Retinal pigment epithelial cell (primary cell): ENCODE measurements around the gene LPCAT1.

Source experiments
- DNase-seq: peaks from one replicate; pipeline ENCODE4 v3.0.0-alpha.2; 2010; ENCODE audit warnings: low read depth
- H3K4me3 ChIP-seq: 2 replicates; pipeline ENCODE4 v1.5.1; 2011; ENCODE audit warnings: mild to moderate bottlenecking, low read length, control low read depth, moderate library complexity
- CTCF ChIP-seq: conservative IDR thresholded peaks from 2 replicates; pipeline ENCODE4 v1.5.1; 2011; ENCODE audit warnings: low read depth, low read length, control low read depth, inconsistent platforms

The LPCAT1 gene

DNA sequence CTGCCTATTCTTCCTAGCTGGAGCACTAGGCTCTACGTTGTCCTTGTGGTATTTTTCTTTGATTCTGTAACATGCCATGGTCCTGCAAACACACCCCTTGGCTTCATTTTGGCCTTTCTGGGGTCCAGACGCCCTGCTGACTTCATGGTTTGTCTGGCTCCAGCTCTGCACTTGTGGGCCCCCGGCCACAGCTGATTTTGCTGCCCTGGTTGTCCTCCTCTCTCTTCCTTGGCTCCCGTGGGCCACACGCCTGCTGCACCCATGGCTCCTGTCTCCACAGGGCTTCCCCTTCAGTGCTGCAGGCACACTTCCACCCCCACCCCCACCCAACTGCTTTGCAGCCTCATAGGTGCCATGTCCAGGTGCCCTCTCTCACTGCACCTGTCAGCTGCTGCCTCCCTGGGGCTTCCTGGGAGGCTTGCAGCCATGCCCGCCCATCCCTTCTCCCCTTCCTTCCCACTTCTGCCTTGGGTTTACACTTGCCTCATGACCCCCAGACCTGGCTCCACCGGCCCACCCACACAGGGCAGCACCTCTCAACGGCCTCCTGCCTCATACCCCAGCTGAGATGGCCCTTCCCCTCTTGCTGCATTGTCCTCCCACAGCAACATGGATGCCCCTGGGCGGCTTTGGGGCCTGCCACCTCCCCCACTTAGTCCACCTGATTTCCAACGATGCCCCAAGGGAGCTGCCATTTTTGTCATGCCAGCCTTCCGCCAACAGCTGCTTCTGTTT lies 104.1 kb downstream of the LPCAT1 start:
- H3K4me3 ChIP-seq = no peak overlapping the region
- no peak for TF ChIP-seq CTCF
- no peak for DNase-seq

- no peak for DNase-seq
- TF ChIP-seq CTCF = no peak
- no peak overlapping the region for H3K4me3 ChIP-seq
These were observed 104.9 kb downstream of the LPCAT1 start for GRCh38 chr5:1418921-1419280.

DNA sequence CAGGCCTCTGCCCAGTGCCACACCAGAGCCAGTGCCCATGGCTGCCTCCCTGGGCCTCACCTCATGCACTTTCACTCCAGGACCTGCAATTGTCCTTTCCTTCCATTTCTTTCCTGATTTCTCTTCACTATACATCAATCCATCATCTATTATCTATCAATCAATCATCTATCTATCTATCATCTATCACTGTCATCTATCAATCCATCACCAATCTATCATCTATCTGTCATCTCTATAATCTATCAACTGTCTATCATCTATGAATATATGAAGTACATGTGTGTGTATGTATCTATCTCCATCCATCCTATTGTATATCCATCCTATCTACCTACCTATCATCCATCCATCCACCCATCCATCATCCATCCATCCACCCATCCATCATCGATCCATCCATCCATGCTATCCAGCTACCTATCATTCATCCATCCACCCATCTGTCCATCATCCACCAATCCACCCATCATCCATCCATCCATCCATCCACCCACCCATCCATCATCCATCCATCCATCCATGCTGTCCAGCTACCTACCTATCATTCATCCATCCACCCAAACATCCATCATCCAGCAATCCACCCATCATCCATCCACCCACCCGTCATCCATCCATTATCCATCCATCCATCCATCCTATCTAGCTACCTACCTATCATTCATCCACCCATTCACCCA lies 105.4 kb downstream of the LPCAT1 start:
- H3K4me3 ChIP-seq = no peak overlapping the region
- TF ChIP-seq CTCF = no peak
- no peak for DNase-seq

GRCh38 chr5:1417586-1418225 lies 106.1 kb downstream of the LPCAT1 start:
- no peak for DNase-seq
- no peak overlapping the region for H3K4me3 ChIP-seq
- TF ChIP-seq CTCF = no peak

- TF ChIP-seq CTCF = no peak
- DNase-seq = no peak
- H3K4me3 ChIP-seq = no peak overlapping the region
These were observed 106.8 kb downstream of the LPCAT1 start for GRCh38 chr5:1416856-1417469.

DNA sequence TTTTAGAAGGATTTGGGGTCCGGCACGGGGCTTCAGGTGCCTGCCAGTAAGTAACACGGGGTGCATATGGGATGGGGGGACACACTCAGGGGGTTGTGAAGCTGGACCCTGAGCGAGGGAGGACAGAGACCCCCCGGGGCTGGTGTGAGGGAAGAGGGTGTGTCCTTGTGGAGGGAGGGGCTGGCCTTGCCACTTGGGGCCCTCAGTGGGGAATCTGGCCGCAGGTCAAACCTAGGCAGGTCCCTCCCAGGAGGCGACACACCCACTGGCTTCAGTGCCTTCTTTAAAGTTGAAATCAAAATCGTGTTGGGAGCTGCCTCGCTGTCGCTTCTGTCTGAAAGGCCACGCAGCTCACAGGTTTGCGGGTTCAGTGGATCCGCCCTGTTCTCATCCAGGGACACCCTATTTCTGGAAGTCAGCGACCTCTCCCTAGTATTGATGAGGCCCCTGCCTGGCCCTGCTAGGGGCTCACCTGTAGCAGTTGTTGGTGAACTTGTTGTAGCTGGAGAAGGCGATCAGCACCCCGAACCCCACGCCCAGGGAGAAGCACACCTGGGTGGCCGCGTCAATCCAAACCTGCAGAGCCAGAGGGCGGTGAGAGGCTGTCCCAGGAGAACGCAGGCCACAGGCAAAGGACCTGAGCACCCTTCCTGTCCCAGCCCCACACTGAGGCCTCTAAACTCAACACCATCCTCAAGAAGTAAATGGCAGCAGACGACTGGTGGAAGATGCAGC lies 108.0 kb downstream of the LPCAT1 start:
- no peak for DNase-seq
- no peak for TF ChIP-seq CTCF

More for the DNA sequence above, 108.0 kb downstream of the LPCAT1 start:
- H3K4me3 ChIP-seq = no peak overlapping the region
